Heart right ventricle (tissue), 16 donors: Measurements from ENCODE around the gene SEC14L1. TPM values are rescaled to one million over a fixed set of nuclear protein-coding genes. Genes with fewer than 3 reads are reported as not detected.
A peak's percentile ranks its signal among the peaks of the same experiment; 100 is the strongest.

ENCODE experiments used
- ATAC-seq, 8 donors: fragments of 200-7000 bp; cut with Tn5 transposase; one replicate each; pipeline ENCODE4 v1.9.1; 2020; ENCODE audit warnings: mild to moderate bottlenecking in 8 of 8, moderate library complexity in 8 of 8, moderate number of reproducible peaks in 1 of 8
- DNase-seq, 2 donors: peaks; one replicate each; pipeline ENCODE4 v3.0.0-alpha.2; 2020
- H3K27ac ChIP-seq, 10 donors: fragments of 200-600 bp; sonication (generic) in 2 of 10; one replicate each; pipeline versions ENCODE4 v1.5.0 to v1.8.0; 2020 to 2022; ENCODE audit warnings: mild to moderate bottlenecking in 3 of 10
- H3K27me3 ChIP-seq, 7 donors: fragments of 200-600 bp; one replicate each; pipeline ENCODE4 v1.8.0; 2021 to 2022; ENCODE audit warnings: mild to moderate bottlenecking in 2 of 7
- H3K36me3 ChIP-seq, 9 donors: fragments of 200-600 bp; sonication (generic) in 1 of 9; one replicate each; pipeline versions ENCODE4 v1.5.0 to v1.8.0; 2020 to 2022; ENCODE audit warnings: mild to moderate bottlenecking in 2 of 9
- H3K4me1 ChIP-seq, 9 donors: fragments of 200-600 bp; sonication (generic) in 1 of 9; one replicate each; pipeline versions ENCODE4 v1.5.0 to v1.8.0; 2020 to 2022; ENCODE audit warnings: mild to moderate bottlenecking in 4 of 9
- H3K4me3 ChIP-seq, 10 donors: fragments of 200-600 bp; sonication (generic) in 2 of 10; one replicate each; pipeline versions ENCODE4 v1.5.0 to v1.8.0; 2020 to 2022; ENCODE audit warnings: mild to moderate bottlenecking in 7 of 10, moderate library complexity in 2 of 10
- H3K9me3 ChIP-seq, 11 donors: fragments of 200-600 bp in 10 of 11; sonication (generic) in 2 of 11; one replicate each; pipeline versions ENCODE4 v1.5.0 to v1.8.0; 2013 to 2022; ENCODE audit warnings: mild to moderate bottlenecking in 2 of 11, control low read depth in 1 of 11, moderate library complexity in 1 of 11
- CTCF ChIP-seq, 9 donors: fragments of 200-600 bp; sonication (generic) in 2 of 9; IDR thresholded peaks; one replicate each; pipeline versions ENCODE4 v1.5.0 to v1.8.0; 2021 to 2022; ENCODE audit warnings: antibody characterized with exemption in 9 of 9, mild to moderate bottlenecking in 5 of 9, moderate library complexity in 1 of 9
- WGBS, 2 donors: extraction: QIAGEN DNeasy Blood & Tissue Kit; methylation state at CpG; one replicate each; pipeline ENCODE4 v1.1.7; 2013; ENCODE audit warnings: inconsistent platforms in 1 of 2; 5-methylcytosine and 5-hydroxymethylcytosine counted together
- intact Hi-C, 10 donors: fragments of 100-400 bp; cut with DNase I; formaldehyde crosslinking; loops; one replicate each; pipeline versions ENCODE4 v1.11.1 to v1.14.2; 2022
- polyA plus RNA-seq, 2 donors: library from polyadenylated mRNA; stranded (reverse); fragments of 200-250 nt; gene quantifications; one replicate each; pipeline ENCODE4 v1.2.3, GENCODE V29; 2013
- total RNA-seq, 10 donors: library from RNA; stranded (reverse); fragmentation: NEBNext Ultra II Directional in 3 of 10; extraction: Animal tissue kit (Norgen Biotek cat#: 25700) in 3 of 10; gene quantifications; one replicate each; pipeline versions ENCODE4 v1.2.1 to v1.2.4, GENCODE V29; 2021 to 2023
- donor health status: Arrhythmogenic right ventricular cardiomyopathy.
- donor health status: ischemic (EF 13 %, LVEDD 7.1; RV severe dilation, severe dysfunction).
- donor health status: healthy with polysubstance abuse.
- donor health status: DM: no; HTN: yes; CAD: no.
- donor health status: DM: no; HTN: no; CAD: no.
- donor health status: ischemic (EF 25% LVEDD 6.9; RV normal size, moderate dysfunction).
- donor health status: ischemic (EF 25% LVEDD 5.7; RV mildly dilated, moderate dysfunction).
- donor health status: healthy.
- donor health status: DM: yes; HTN: yes; CAD: no.
- donor health status: Ischemic cardiomyopathy.
- donor health status: ischemic (EF 35%, LVEDD 5.7; RV mildly dilated, moderate dysfunction).
- donor health status: nonischemic (EF 11% LVEDD 7.7; RV severe dilation, severe dysfunction).
- donor health status: DM: yes; HTN: yes; CAD: no.
- donor health status: PGD.
- donor health status: ischemic (EF 29% LVEDD 5.4; RV normal size, mild dysfunction).
- donor health status: nonischemic (EF 23%, LVEDD 6.1; RV moderate dilation, normal function).

The SEC14L1 gene
- total and polyA plus RNA-seq, 12 donors = 36.1 to 88.8 (median 50.0) TPM

- H3K4me1 ChIP-seq = peaks cover 13 to 91% (median 63%) of the 10 kb centered on the region in 9 donors
- peak overlapping the region in 2 of 10 donors; percentile 9 to 77 for H3K27ac ChIP-seq
- intact Hi-C loops = loop anchor here in 5 of 10 donors (5.0 to 10.0 kb wide), 3 partner anchors 64 to 116 kb away; no protein-coding TSS in a partner anchor
- no peak for TF ChIP-seq CTCF (IDR thresholded peaks at IDR 0.05)
- H3K4me3 ChIP-seq = no peak overlapping the region
- DNase-seq = no peak
- peaks cover 0 to 95% (median 73%) of the 10 kb centered on the region in 9 donors for H3K36me3 ChIP-seq
- no peak for ATAC-seq
- H3K27me3 ChIP-seq = no peaks in the 10 kb centered on the region
- no peaks in the 10 kb centered on the region for H3K9me3 ChIP-seq
- WGBS, 2 donors = 88 to 90% methylated on average over 22 of the region's 22 CpGs
These were observed 70.3 kb downstream of the SEC14L1 start for GRCh38 chr17:77210946-77211541.

DNA sequence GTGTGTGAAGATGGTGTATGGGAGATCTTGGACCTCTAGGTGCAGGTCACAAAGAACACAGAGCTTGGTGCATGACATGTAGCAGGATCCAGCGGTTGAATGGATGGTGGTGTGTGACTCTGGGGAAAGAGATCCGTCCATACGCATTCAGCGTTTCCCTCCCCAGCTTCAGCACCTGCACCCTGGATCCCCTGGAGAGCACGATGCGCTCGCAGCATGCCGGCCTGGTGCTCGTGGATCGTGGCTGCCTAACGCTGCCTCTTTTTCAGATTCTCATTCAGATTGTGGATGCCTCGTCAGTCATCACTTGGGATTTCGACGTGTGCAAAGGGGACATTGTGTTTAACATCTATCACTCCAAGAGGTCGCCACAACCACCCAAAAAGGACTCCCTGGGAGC is 70.9 kb downstream of the SEC14L1 start:
- WGBS, 2 donors = 93 to 94% methylated on average over 15 of the region's 15 CpGs
- Histone ChIP-seq H3K27ac (peak overlapping the region in 3 of 10 donors; percentile 9 to 77 (median 66)), H3K9me3 (no peaks in the 10 kb centered on the region), H3K36me3 (peaks cover 0 to 94% (median 70%) of the 10 kb centered on the region in 9 donors), H3K4me3 (no peak overlapping the region), H3K27me3 (no peaks in the 10 kb centered on the region), H3K4me1 (peaks cover 13 to 89% (median 61%) of the 10 kb centered on the region in 9 donors)
- no peak for ATAC-seq
- DNase-seq = no peak
- intact Hi-C loops = loop anchor here in 5 of 10 donors (5.0 to 10.0 kb wide), 3 partner anchors 64 to 117 kb away; no protein-coding TSS in a partner anchor
- no peak for TF ChIP-seq CTCF (IDR thresholded peaks at IDR 0.05)

GRCh38 chr17:77212081-77212832 is 71.5 kb downstream of the SEC14L1 start:
- no peak for TF ChIP-seq CTCF (IDR thresholded peaks at IDR 0.05)
- H3K4me3 ChIP-seq = no peak overlapping the region
- H3K4me1 ChIP-seq = peaks cover 13 to 87% (median 55%) of the 10 kb centered on the region in 9 donors
- no peak for ATAC-seq
- H3K36me3 ChIP-seq = peaks cover 0 to 94% (median 68%) of the 10 kb centered on the region in 9 donors
- intact Hi-C loops = loop anchor here in 5 of 10 donors (5.0 to 10.0 kb wide), 3 partner anchors 65 to 117 kb away; no protein-coding TSS in a partner anchor
- H3K9me3 ChIP-seq = no peaks in the 10 kb centered on the region
- peak overlapping the region in 4 of 10 donors; percentile 13 to 77 (median 49) for H3K27ac ChIP-seq
- no peaks in the 10 kb centered on the region for H3K27me3 ChIP-seq
- DNase-seq = no peak
- WGBS, 2 donors = 85 to 88% methylated on average over 21 of the region's 21 CpGs
